GM23338 (cell line): ENCODE results near the gene MYO6. TPM values are rescaled to one million over a fixed set of nuclear protein-coding genes. Genes with fewer than 3 reads are reported as not detected.

Source experiments
- ATAC-seq: fragments of 200-7000 bp; cut with Tn5 transposase; 3 replicates; pipeline ENCODE4 v1.9.1; 2020
- DNase-seq: peaks from one replicate; pipeline ENCODE4 v3.0.0-alpha.2; 2015; ENCODE audit warnings: low spot score
- H2AFZ ChIP-seq: fragments of 200-600 bp; sonication (generic); 2 replicates; pipeline ENCODE4 v1.8.0; 2016; ENCODE audit warnings: antibody characterized with exemption, mild to moderate bottlenecking, moderate library complexity
- H3F3A ChIP-seq: fragments of 200-600 bp; sonication (generic); replicated peaks from 2 replicates; pipeline ENCODE4 v1.8.0; 2017; ENCODE audit warnings: antibody characterized with exemption, mixed run types, low read depth
- H3K27ac ChIP-seq: fragments of 200-600 bp; sonication (generic); 2 replicates; pipeline ENCODE4 v1.6.1; 2016; ENCODE audit warnings: low read depth
- H3K27me3 ChIP-seq: fragments of 200-600 bp; sonication (generic); 2 replicates; pipeline ENCODE4 v1.8.0; 2016; ENCODE audit warnings: mild to moderate bottlenecking, mixed run types, moderate library complexity; ENCODE audit not compliant: insufficient read depth
- H3K36me3 ChIP-seq: fragments of 200-600 bp; sonication (generic); 2 replicates; pipeline ENCODE4 v1.8.0; 2016; ENCODE audit warnings: mild to moderate bottlenecking; ENCODE audit not compliant: insufficient read depth
- H3K4me1 ChIP-seq: fragments of 200-600 bp; sonication (generic); 2 replicates; pipeline ENCODE4 v1.8.0; 2016; ENCODE audit warnings: mild to moderate bottlenecking, moderate library complexity; ENCODE audit not compliant: insufficient read depth
- H3K4me2 ChIP-seq: fragments of 200-600 bp; sonication (generic); 2 replicates; pipeline ENCODE4 v1.7.1; 2017; ENCODE audit warnings: mixed run types
- H3K4me3 ChIP-seq: fragments of 200-600 bp; sonication (generic); 2 replicates; pipeline ENCODE4 v1.6.1; 2016; ENCODE audit warnings: mixed run types
- H3K79me2 ChIP-seq: fragments of 200-600 bp; sonication (generic); replicated peaks from 2 replicates; pipeline ENCODE4 v1.8.0; 2017; ENCODE audit warnings: mild to moderate bottlenecking; ENCODE audit not compliant: insufficient read depth
- H3K9me2 ChIP-seq: fragments of 200-600 bp; sonication (generic); 2 replicates; pipeline ENCODE4 v1.8.0; 2017; ENCODE audit not compliant: insufficient read depth
- H4K20me1 ChIP-seq: fragments of 200-600 bp; sonication (generic); replicated peaks from 2 replicates; pipeline ENCODE4 v1.8.0; 2017; ENCODE audit warnings: mild to moderate bottlenecking; ENCODE audit not compliant: insufficient read depth
- H3K27ac Mint-ChIP-seq: 2 replicates; pipeline ENCODE4 v1.8.0; 2020; ENCODE audit warnings: inconsistent platforms, mild to moderate bottlenecking, moderate library complexity, mixed read lengths
- H3K27me3 Mint-ChIP-seq: 3 replicates; pipeline ENCODE4 v1.8.0; 2022; ENCODE audit warnings: low read depth, mild to moderate bottlenecking, moderate library complexity, mixed read lengths, inconsistent platforms; ENCODE audit not compliant: insufficient read depth, poor library complexity
- H3K36me3 Mint-ChIP-seq: 3 replicates; pipeline ENCODE4 v1.8.0; 2021; ENCODE audit warnings: low read depth, mild to moderate bottlenecking, inconsistent platforms, moderate library complexity, mixed read lengths
- H3K4me1 Mint-ChIP-seq: 3 replicates; pipeline ENCODE4 v1.8.0; 2020; ENCODE audit warnings: mild to moderate bottlenecking, inconsistent platforms, mixed read lengths
- H3K4me3 Mint-ChIP-seq: 3 replicates; pipeline ENCODE4 v1.8.0; 2021; ENCODE audit warnings: moderate library complexity, mild to moderate bottlenecking, inconsistent platforms, mixed read lengths
- H3K9me3 Mint-ChIP-seq: 3 replicates; pipeline ENCODE4 v1.8.0; 2020; ENCODE audit warnings: moderate library complexity, mild to moderate bottlenecking, inconsistent platforms, mixed read lengths
- CREB1 ChIP-seq: fragments of 250-450 bp; sonication (Bioruptor Pico); IDR thresholded peaks from 2 replicates; pipeline ENCODE4 v1.5.0; 2020; ENCODE audit warnings: low read depth, mild to moderate bottlenecking, moderate library complexity
- EZH2phosphoT487 ChIP-seq: fragments of 200-600 bp; sonication (generic); IDR thresholded peaks from one replicate; pipeline ENCODE4 v1.8.1; 2018; ENCODE audit warnings: antibody characterized with exemption; ENCODE audit not compliant: unreplicated experiment
- JUNB ChIP-seq: IDR thresholded peaks from one replicate; pipeline ENCODE4 v1.6.1; 2016; ENCODE audit warnings: antibody characterized with exemption; ENCODE audit not compliant: unreplicated experiment
- STAT1 ChIP-seq: IDR thresholded peaks from one replicate; pipeline ENCODE4 v1.6.1; 2016; ENCODE audit warnings: antibody characterized with exemption; ENCODE audit not compliant: unreplicated experiment
- ZNF114 ChIP-seq: fragments of 250-450 bp; sonication (Bioruptor Pico); IDR thresholded peaks from 2 replicates; pipeline ENCODE4 v1.5.0; 2020; ENCODE audit warnings: mild to moderate bottlenecking, moderate library complexity
- polyA plus RNA-seq: library from polyadenylated mRNA; unstranded; fragments of >200 nt; fragmentation: Nextera tagmentation; extraction: Ambion mirVana; gene quantifications from 2 replicates; pipeline ENCODE4 v1.2.1, GENCODE V29; 2016
- total RNA-seq: library from RNA; depleted of rRNA; stranded (reverse); fragments of >200 nt; shearing (Covaris generic); gene quantifications from 2 replicates; pipeline ENCODE4 v1.2.3, GENCODE V29; 2014
- TF ChIP-seq, protein P1 (sequence below): fragments of 250-450 bp; sonication (Bioruptor Pico); IDR thresholded peaks from 2 replicates; pipeline ENCODE4 v1.5.0; 2020; ENCODE audit warnings: mild to moderate bottlenecking, moderate library complexity
- TF ChIP-seq, protein P2 (sequence below), 2 experiments: fragments of 200-600 bp in 1 of 2; sonication (generic) in 1 of 2; conservative IDR thresholded peaks; 2 replicates each; pipeline versions ENCODE4 v1.5.1 to v1.6.1; 2016 to 2017; ENCODE audit warnings: antibody characterized with exemption in 2 of 2, low read depth in 2 of 2, mild to moderate bottlenecking in 2 of 2, moderate library complexity in 1 of 2

Gene MYO6
- total and polyA plus RNA-seq, 2 experiments from 2014 or later = 21.8 to 33.0 TPM

DNA sequence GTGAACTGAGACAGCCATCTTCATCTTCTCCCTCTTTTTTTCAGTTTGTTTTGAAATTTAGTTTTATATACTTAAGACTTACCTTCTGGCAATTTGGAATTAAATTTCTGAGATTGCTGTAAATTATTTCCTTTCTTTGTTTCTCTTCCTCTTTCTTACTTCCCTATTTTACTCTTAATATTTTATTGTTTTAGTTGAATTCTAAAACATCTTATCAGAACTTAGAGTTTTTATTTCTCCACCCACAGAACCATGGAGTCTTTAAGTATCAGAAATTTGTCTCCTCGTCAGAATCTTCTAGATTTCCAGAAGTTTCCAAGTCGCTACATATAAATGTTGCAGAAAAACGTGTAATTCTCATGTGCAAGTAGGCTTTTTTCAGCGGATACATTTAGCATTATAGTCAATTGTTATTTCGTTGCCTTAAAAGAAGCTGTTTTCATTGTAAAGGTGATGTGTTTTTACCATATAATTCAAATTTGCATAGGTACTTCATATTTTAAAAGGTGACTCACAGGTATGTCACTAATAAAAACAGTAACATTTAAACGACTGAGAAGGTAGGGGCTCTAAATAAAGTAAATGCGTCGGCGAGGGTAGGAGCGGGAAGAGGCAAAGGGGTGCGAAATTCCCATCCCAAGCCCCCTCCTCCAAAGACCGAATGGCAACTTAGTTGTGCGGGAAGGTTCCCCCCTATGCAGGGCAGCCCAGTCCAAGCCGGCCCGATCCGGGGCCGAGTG is 866 bp upstream of the MYO6 start (continued):
- TF ChIP-seq, protein P1, sequence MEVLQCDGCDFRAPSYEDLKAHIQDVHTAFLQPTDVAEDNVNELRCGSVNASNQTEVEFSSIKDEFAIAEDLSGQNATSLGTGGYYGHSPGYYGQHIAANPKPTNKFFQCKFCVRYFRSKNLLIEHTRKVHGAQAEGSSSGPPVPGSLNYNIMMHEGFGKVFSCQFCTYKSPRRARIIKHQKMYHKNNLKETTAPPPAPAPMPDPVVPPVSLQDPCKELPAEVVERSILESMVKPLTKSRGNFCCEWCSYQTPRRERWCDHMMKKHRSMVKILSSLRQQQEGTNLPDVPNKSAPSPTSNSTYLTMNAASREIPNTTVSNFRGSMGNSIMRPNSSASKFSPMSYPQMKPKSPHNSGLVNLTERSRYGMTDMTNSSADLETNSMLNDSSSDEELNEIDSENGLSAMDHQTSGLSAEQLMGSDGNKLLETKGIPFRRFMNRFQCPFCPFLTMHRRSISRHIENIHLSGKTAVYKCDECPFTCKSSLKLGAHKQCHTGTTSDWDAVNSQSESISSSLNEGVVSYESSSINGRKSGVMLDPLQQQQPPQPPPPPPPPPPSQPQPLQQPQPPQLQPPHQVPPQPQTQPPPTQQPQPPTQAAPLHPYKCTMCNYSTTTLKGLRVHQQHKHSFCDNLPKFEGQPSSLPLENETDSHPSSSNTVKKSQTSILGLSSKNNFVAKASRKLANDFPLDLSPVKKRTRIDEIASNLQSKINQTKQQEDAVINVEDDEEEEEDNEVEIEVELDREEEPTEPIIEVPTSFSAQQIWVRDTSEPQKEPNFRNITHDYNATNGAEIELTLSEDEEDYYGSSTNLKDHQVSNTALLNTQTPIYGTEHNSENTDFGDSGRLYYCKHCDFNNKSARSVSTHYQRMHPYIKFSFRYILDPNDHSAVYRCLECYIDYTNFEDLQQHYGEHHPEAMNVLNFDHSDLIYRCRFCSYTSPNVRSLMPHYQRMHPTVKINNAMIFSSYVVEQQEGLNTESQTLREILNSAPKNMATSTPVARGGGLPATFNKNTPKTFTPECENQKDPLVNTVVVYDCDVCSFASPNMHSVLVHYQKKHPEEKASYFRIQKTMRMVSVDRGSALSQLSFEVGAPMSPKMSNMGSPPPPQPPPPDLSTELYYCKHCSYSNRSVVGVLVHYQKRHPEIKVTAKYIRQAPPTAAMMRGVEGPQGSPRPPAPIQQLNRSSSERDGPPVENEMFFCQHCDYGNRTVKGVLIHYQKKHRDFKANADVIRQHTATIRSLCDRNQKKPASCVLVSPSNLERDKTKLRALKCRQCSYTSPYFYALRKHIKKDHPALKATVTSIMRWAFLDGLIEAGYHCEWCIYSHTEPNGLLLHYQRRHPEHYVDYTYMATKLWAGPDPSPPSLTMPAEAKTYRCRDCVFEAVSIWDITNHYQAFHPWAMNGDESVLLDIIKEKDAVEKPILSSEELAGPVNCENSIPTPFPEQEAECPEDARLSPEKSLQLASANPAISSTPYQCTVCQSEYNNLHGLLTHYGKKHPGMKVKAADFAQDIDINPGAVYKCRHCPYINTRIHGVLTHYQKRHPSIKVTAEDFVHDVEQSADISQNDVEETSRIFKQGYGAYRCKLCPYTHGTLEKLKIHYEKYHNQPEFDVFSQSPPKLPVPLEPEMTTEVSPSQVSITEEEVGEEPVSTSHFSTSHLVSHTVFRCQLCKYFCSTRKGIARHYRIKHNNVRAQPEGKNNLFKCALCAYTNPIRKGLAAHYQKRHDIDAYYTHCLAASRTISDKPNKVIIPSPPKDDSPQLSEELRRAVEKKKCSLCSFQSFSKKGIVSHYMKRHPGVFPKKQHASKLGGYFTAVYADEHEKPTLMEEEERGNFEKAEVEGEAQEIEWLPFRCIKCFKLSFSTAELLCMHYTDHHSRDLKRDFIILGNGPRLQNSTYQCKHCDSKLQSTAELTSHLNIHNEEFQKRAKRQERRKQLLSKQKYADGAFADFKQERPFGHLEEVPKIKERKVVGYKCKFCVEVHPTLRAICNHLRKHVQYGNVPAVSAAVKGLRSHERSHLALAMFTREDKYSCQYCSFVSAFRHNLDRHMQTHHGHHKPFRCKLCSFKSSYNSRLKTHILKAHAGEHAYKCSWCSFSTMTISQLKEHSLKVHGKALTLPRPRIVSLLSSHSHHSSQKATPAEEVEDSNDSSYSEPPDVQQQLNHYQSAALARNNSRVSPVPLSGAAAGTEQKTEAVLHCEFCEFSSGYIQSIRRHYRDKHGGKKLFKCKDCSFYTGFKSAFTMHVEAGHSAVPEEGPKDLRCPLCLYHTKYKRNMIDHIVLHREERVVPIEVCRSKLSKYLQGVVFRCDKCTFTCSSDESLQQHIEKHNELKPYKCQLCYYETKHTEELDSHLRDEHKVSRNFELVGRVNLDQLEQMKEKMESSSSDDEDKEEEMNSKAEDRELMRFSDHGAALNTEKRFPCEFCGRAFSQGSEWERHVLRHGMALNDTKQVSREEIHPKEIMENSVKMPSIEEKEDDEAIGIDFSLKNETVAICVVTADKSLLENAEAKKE (CRISPR knock-in tag) = no peak
- no peak for TF ChIP-seq ZNF114 (CRISPR knock-in tag)

DNA sequence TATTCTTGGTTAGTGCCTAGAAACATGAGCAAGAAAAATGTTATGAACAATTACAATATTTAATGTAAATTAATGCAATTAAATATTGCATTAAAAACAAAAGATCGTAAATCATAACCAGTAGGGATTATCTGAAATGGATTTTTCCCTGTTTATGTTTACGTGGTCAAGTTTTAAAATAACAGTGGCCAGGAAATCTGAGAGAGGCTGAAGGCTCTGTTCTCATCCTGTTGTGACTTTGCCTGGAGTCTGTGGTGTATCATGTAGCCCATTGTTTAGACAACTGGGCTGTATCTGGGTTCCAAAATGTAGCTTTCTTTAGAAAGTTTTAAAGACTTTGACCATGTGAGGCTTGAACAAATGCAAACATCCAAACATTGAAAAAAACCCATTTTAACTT is 2.4 kb downstream of the MYO6 start:
- Histone ChIP-seq H3K27me3 (peaks cover 20% of the 10 kb centered on the region), H3K9me2 (no peaks in the 10 kb centered on the region), H3K4me3 (no peak overlapping the region), H3K79me2 (peaks cover 5% of the 10 kb centered on the region; the same call in 1 of the 2 replicates), H3F3A (no peaks in the 10 kb centered on the region), H2AFZ (no peak overlapping the region), H3K27ac (no peak overlapping the region), H3K4me2 (no peak overlapping the region), H3K4me1 (peaks cover 7% of the 10 kb centered on the region), H3K36me3 (no peaks in the 10 kb centered on the region), H4K20me1 (peaks cover 3% of the 10 kb centered on the region; the same call in 1 of the 2 replicates)
- Mint-ChIP-seq H3K9me3 (no peaks in the 10 kb centered on the region), H3K4me3 (no peak overlapping the region), H3K36me3 (no peaks in the 10 kb centered on the region), H3K27ac (no peak overlapping the region), H3K4me1 (peaks cover 10% of the 10 kb centered on the region), H3K27me3 (peaks cover 21% of the 10 kb centered on the region)
- no peak for DNase-seq
- no peak for ATAC-seq
- TF ChIP-seq JUNB (no peak), CREB1 (no peak), EZH2phosphoT487 (no peak), STAT1 (no peak)
- TF ChIP-seq, protein P2, sequence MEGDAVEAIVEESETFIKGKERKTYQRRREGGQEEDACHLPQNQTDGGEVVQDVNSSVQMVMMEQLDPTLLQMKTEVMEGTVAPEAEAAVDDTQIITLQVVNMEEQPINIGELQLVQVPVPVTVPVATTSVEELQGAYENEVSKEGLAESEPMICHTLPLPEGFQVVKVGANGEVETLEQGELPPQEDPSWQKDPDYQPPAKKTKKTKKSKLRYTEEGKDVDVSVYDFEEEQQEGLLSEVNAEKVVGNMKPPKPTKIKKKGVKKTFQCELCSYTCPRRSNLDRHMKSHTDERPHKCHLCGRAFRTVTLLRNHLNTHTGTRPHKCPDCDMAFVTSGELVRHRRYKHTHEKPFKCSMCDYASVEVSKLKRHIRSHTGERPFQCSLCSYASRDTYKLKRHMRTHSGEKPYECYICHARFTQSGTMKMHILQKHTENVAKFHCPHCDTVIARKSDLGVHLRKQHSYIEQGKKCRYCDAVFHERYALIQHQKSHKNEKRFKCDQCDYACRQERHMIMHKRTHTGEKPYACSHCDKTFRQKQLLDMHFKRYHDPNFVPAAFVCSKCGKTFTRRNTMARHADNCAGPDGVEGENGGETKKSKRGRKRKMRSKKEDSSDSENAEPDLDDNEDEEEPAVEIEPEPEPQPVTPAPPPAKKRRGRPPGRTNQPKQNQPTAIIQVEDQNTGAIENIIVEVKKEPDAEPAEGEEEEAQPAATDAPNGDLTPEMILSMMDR (conservative IDR thresholded peaks at IDR 0.05; ENCODE audit: low read depth in 2 of 2) = no peak
- TF ChIP-seq, protein P1 (CRISPR knock-in tag) = no peak
